Endodermal cell (in vitro differentiated cells): ENCODE measurements around the gene WDR4. TPM values are rescaled to one million over a fixed set of nuclear protein-coding genes. Genes with fewer than 3 reads are reported as not detected.

Source experiments
- DNase-seq: peaks from one replicate; pipeline ENCODE4 v3.0.0-alpha.2; 2017
- H3K27ac ChIP-seq: 2 replicates; pipeline ENCODE4 v1.5.1; 2013; ENCODE audit warnings: mild to moderate bottlenecking, low read depth, low read length, moderate library complexity
- H3K27me3 ChIP-seq: 2 replicates; pipeline ENCODE4 v1.6.1; 2013; ENCODE audit warnings: mild to moderate bottlenecking, low read length, moderate library complexity; ENCODE audit not compliant: insufficient read depth, control insufficient read depth, poor library complexity, severe bottlenecking
- H3K36me3 ChIP-seq: 2 replicates; pipeline ENCODE4 v1.7.0; 2013; ENCODE audit warnings: mild to moderate bottlenecking, low read length, moderate library complexity; ENCODE audit not compliant: control insufficient read depth, insufficient read depth
- H3K4me1 ChIP-seq: one replicate; pipeline ENCODE4 v1.7.0; 2013; ENCODE audit warnings: low read length; ENCODE audit not compliant: control insufficient read depth, insufficient read depth
- H3K4me3 ChIP-seq: 2 replicates; pipeline ENCODE4 v1.5.1; 2013; ENCODE audit warnings: mild to moderate bottlenecking, low read length, moderate library complexity
- H3K9ac ChIP-seq: 2 replicates; pipeline ENCODE4 v1.6.1; 2013; ENCODE audit warnings: mild to moderate bottlenecking, low read length, moderate library complexity; ENCODE audit not compliant: poor library complexity, severe bottlenecking; ENCODE audit errors: extremely low read depth
- H3K9me3 ChIP-seq: 2 replicates; pipeline ENCODE4 v1.6.1; 2013; ENCODE audit warnings: mild to moderate bottlenecking, low read length, moderate library complexity; ENCODE audit not compliant: control insufficient read depth
- H3K27ac Mint-ChIP-seq: 2 replicates; pipeline ENCODE4 v1.8.0; 2020; ENCODE audit warnings: mixed read lengths
- H3K27me3 Mint-ChIP-seq: 2 replicates; pipeline ENCODE4 v1.8.0; 2021; ENCODE audit warnings: mild to moderate bottlenecking, mixed read lengths; ENCODE audit not compliant: insufficient read depth
- H3K36me3 Mint-ChIP-seq: 2 replicates; pipeline ENCODE4 v1.8.0; 2020; ENCODE audit warnings: low read depth, mixed read lengths
- H3K4me1 Mint-ChIP-seq: 2 replicates; pipeline ENCODE4 v1.8.0; 2020; ENCODE audit warnings: mixed read lengths
- H3K4me3 Mint-ChIP-seq: 2 replicates; pipeline ENCODE4 v1.8.0; 2020; ENCODE audit warnings: mild to moderate bottlenecking, moderate library complexity, mixed read lengths
- H3K9me3 Mint-ChIP-seq: 2 replicates; pipeline ENCODE4 v1.8.0; 2020; ENCODE audit warnings: mild to moderate bottlenecking, mixed read lengths
- WGBS, 2 experiments: methylation state at CpG; one replicate each; pipeline versions ENCODE4 v1.1.5 to v1.1.7; 2013; ENCODE audit warnings: missing lambda C conversion rate in 2 of 2, mixed read lengths in 1 of 2; ENCODE audit not compliant: insufficient coverage in 1 of 2, insufficient read length in 1 of 2; 5-methylcytosine and 5-hydroxymethylcytosine counted together
- total RNA-seq, 2 donors: library from RNA; stranded (reverse); fragmentation: NEBNext Ultra II Directional in 1 of 2; extraction: Animal tissue kit (Norgen Biotek cat#: 25700) in 1 of 2; gene quantifications; 2 replicates in 1 of 2; 3 replicates in 1 of 2; pipeline ENCODE4 v1.2.1, GENCODE V29; 2021
- TF ChIP-seq, protein P1 (sequence below): fragments of 200-600 bp; sonication (generic); conservative IDR thresholded peaks from 2 replicates; pipeline ENCODE4 v1.5.0; 2021; ENCODE audit warnings: antibody characterized with exemption, mild to moderate bottlenecking

WDR4 gene
- total RNA-seq, 2 donors from 2014 or later: 26.7 to 33.5 TPM

DNA sequence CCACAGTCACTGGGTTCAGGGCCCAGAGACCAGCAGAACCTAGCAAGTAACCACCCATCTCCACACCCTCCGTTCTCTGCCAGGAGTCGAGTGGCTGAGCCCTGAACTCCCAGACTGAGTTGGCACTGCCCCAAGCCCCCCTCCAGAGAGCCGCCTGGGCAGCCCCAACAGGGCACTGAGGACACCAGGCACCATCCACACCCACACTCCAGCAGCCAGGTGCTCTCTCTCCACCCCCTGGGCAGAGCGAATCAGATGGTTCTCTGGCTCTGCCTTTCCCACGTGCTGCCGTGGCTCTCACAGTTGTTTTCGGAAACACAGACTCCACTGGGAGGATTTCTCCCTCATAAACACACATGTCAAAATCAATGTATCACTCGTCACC is 13.6 kb downstream of the WDR4 start:
- no peaks in the 10 kb centered on the region for H3K27me3 Mint-ChIP-seq
- Histone ChIP-seq H3K4me3 (no peak overlapping the region), H3K27me3 (no peaks in the 10 kb centered on the region), H3K27ac (no peak overlapping the region), H3K9ac (no peak overlapping the region), H3K9me3 (no peaks in the 10 kb centered on the region), H3K4me1 (no peaks in the 10 kb centered on the region), H3K36me3 (peaks cover 73% of the 10 kb centered on the region)
- 87% methylated on average over 5 to 8 of the region's 8 CpGs for WGBS, 2 experiments
- no peak for DNase-seq
- H3K27ac Mint-ChIP-seq: peak overlapping the region; percentile 82
- no peaks in the 10 kb centered on the region for H3K4me1 Mint-ChIP-seq
- H3K4me3 Mint-ChIP-seq: no peak overlapping the region
- no peaks in the 10 kb centered on the region for H3K9me3 Mint-ChIP-seq
- H3K36me3 Mint-ChIP-seq: peaks cover 72% of the 10 kb centered on the region
- TF ChIP-seq, protein P1, sequence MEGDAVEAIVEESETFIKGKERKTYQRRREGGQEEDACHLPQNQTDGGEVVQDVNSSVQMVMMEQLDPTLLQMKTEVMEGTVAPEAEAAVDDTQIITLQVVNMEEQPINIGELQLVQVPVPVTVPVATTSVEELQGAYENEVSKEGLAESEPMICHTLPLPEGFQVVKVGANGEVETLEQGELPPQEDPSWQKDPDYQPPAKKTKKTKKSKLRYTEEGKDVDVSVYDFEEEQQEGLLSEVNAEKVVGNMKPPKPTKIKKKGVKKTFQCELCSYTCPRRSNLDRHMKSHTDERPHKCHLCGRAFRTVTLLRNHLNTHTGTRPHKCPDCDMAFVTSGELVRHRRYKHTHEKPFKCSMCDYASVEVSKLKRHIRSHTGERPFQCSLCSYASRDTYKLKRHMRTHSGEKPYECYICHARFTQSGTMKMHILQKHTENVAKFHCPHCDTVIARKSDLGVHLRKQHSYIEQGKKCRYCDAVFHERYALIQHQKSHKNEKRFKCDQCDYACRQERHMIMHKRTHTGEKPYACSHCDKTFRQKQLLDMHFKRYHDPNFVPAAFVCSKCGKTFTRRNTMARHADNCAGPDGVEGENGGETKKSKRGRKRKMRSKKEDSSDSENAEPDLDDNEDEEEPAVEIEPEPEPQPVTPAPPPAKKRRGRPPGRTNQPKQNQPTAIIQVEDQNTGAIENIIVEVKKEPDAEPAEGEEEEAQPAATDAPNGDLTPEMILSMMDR: no peak

DNA sequence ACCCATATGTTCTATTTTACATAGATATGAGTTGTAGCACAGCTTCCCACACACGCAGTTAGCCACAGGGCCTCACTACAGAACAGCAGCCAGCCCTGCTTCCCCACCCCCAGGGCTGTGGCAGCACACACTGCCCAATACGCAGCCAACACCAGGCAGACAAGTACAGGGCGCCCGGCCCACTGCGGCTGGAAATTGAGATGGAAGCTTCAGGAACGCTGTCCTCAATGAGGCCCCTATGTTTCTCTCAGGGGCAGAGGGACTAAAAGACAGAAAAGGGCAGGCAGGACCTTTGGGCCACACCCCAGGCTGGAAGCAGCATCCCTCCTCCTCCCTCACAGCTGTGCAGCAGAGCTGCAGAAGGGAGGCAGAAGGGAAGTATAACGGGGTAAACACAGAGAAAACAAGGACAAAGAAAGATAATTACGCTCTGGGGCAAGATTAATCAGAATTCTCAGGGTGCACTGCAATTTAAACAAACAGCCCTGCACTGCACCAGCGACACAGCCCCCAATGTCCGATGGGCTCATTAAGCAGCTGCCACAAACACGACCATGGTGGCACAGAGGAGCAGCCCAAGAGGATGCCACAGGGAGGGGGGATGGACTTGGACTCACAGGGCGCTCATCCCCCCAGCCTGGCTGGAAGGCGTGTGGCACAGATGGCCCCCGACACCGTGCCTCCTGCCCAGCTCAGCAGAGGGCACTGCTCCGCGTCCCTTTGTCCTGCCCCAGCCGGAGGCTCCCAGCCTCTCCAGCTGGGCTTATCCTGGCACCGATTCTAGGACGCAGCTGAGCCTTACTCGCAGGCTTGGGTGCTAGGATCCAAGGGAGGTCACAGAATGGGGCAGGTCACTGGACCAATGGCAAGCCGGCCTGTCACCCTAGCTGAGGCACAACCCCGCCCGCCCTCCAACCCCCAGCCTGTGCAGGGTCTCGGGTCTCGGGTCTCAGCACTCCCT is 14.2 kb downstream of the WDR4 start:
- Histone ChIP-seq H3K36me3 (peaks cover 72% of the 10 kb centered on the region), H3K4me1 (no peaks in the 10 kb centered on the region), H3K9ac (no peak overlapping the region), H3K4me3 (no peak overlapping the region), H3K9me3 (no peaks in the 10 kb centered on the region), H3K27ac (peak overlapping the region; percentile 36), H3K27me3 (no peaks in the 10 kb centered on the region)
- no peak overlapping the region for H3K4me3 Mint-ChIP-seq
- peaks cover 72% of the 10 kb centered on the region for H3K36me3 Mint-ChIP-seq
- H3K27ac Mint-ChIP-seq: peak overlapping the region; percentile 23
- no peaks in the 10 kb centered on the region for H3K27me3 Mint-ChIP-seq
- no peaks in the 10 kb centered on the region for H3K4me1 Mint-ChIP-seq
- H3K9me3 Mint-ChIP-seq: no peaks in the 10 kb centered on the region
- TF ChIP-seq, protein P1: no peak
- DNase-seq: no peak
- WGBS, 2 experiments: 96 to 97% methylated on average over 16 to 26 of the region's 26 CpGs

DNA sequence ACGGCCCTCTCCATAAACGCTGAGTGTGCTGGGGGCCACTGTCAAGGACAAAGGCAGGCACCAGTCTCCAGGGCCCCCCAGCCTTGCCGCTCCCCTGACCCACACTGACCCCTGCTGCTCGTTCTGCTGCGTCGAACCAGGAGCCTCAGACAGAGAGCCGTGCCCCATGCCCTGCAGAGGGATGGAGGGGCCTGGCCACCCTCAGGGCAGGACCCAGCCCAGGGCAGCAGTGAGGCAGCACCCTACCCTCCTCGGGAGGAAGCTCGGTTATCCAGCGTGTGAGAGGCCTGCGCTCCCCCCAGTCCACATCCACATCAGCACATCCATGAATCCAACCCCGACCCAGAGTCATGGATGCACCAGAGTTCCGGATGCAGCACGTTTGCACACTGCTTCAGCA is 15.1 kb downstream of the WDR4 start:
- Mint-ChIP-seq H3K27ac (no peak overlapping the region), H3K27me3 (no peaks in the 10 kb centered on the region), H3K36me3 (peaks cover 67% of the 10 kb centered on the region), H3K4me3 (no peak overlapping the region), H3K9me3 (no peaks in the 10 kb centered on the region), H3K4me1 (no peaks in the 10 kb centered on the region)
- 84 to 93% methylated on average over 6 to 14 of the region's 14 CpGs for WGBS, 2 experiments
- H3K9ac ChIP-seq: no peak overlapping the region
- no peak for DNase-seq
- peaks cover 64% of the 10 kb centered on the region for H3K36me3 ChIP-seq
- no peak overlapping the region for H3K27ac ChIP-seq
- TF ChIP-seq, protein P1: no peak
- no peak overlapping the region for H3K4me3 ChIP-seq
- no peaks in the 10 kb centered on the region for H3K9me3 ChIP-seq
- H3K27me3 ChIP-seq: no peaks in the 10 kb centered on the region
- no peaks in the 10 kb centered on the region for H3K4me1 ChIP-seq
